ENCODE measurements around the gene WNT3A. TPM values are rescaled to one million over a fixed set of nuclear protein-coding genes. Genes with fewer than 3 reads are reported as not detected.
A peak's percentile ranks its signal among the peaks of the same experiment; 100 is the strongest.

Gene WNT3A
- total and polyA plus RNA-seq, 2 experiments from 2014 or later: 0.07 to 0.65 TPM

DNA sequence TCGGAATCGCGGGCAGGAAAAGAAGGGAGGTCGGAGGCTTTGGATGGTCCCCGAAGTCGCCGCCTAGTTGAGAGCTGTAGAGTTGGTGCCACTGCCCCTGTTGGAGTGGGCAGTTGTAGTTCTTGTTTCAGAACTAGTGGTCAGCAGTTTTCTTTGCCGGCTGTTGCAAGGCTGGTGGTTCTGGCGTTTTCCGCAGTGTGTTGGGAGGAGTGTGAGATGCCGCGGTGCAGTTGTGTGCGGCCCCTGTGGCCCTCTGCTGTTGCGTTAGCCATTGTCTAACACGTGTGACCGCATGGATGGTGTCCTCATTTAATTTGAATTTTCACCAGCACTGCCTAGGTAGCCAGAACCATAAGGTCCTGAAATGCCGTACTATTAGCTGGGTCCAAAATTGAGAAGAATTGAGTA is 77.1 kb downstream of the WNT3A start:
- peaks cover 22% of the 10 kb centered on the region for H3K27me3 Mint-ChIP-seq (ENCODE audit: insufficient read depth, low read depth, poor library complexity)
- no peak; the same call in 2 of the 3 replicates for ATAC-seq
- no peak overlapping the region for H3K27ac ChIP-seq (ENCODE audit: low read depth)

More for the DNA sequence above, 77.1 kb downstream of the WNT3A start:
- peaks cover 61% of the 10 kb centered on the region for H3K79me2 ChIP-seq (replicated peaks; ENCODE audit: insufficient read depth)
- no peak for DNase-seq (ENCODE audit: low spot score)
- no peaks in the 10 kb centered on the region for H3K9me2 ChIP-seq (ENCODE audit: insufficient read depth)
- peaks cover 24% of the 10 kb centered on the region; the same call in 2 of the 3 replicates for H3K36me3 Mint-ChIP-seq (ENCODE audit: low read depth)
- peaks cover 30% of the 10 kb centered on the region for H3K27me3 ChIP-seq (ENCODE audit: insufficient read depth)
- H3F3A ChIP-seq (replicated peaks; ENCODE audit: low read depth): no peaks in the 10 kb centered on the region
- peaks cover 56% of the 10 kb centered on the region for H4K20me1 ChIP-seq (replicated peaks; ENCODE audit: insufficient read depth)
- peaks cover 23% of the 10 kb centered on the region for H3K4me1 ChIP-seq (ENCODE audit: insufficient read depth)
- TF ChIP-seq, protein P1, sequence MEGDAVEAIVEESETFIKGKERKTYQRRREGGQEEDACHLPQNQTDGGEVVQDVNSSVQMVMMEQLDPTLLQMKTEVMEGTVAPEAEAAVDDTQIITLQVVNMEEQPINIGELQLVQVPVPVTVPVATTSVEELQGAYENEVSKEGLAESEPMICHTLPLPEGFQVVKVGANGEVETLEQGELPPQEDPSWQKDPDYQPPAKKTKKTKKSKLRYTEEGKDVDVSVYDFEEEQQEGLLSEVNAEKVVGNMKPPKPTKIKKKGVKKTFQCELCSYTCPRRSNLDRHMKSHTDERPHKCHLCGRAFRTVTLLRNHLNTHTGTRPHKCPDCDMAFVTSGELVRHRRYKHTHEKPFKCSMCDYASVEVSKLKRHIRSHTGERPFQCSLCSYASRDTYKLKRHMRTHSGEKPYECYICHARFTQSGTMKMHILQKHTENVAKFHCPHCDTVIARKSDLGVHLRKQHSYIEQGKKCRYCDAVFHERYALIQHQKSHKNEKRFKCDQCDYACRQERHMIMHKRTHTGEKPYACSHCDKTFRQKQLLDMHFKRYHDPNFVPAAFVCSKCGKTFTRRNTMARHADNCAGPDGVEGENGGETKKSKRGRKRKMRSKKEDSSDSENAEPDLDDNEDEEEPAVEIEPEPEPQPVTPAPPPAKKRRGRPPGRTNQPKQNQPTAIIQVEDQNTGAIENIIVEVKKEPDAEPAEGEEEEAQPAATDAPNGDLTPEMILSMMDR (conservative IDR thresholded peaks at IDR 0.05; ENCODE audit: low read depth in 2 of 2): no peak
- TF ChIP-seq CREB1 (CRISPR knock-in tag; IDR thresholded peaks at IDR 0.05; ENCODE audit: low read depth): no peak
- TF ChIP-seq NANOG (IDR thresholded peaks at IDR 0.05; ENCODE audit: borderline replicate concordance): no peak
- no peak for TF ChIP-seq ZNF114 (CRISPR knock-in tag; IDR thresholded peaks at IDR 0.05)
- no peak for TF ChIP-seq ZNF331 (CRISPR knock-in tag; IDR thresholded peaks at IDR 0.05; ENCODE audit: low read depth)
- no peak for TF ChIP-seq EZH2 (IDR thresholded peaks at IDR 0.05; ENCODE audit: low read depth, unreplicated experiment)
- no peak for TF ChIP-seq STAT1 (IDR thresholded peaks at IDR 0.05; ENCODE audit: unreplicated experiment)
- TF ChIP-seq ETS1 (IDR thresholded peaks at IDR 0.05): no peak
- no peak for TF ChIP-seq EZH2phosphoT487 (IDR thresholded peaks at IDR 0.05; ENCODE audit: unreplicated experiment)
- no peak for TF ChIP-seq JUNB (IDR thresholded peaks at IDR 0.05; ENCODE audit: unreplicated experiment)
- TF ChIP-seq ZNF462 (CRISPR knock-in tag; IDR thresholded peaks at IDR 0.05): no peak
- no peaks in the 10 kb centered on the region for H3K9me3 Mint-ChIP-seq
- peak overlapping the region; percentile 98 for H3K27ac Mint-ChIP-seq
- no peaks in the 10 kb centered on the region for H3K36me3 ChIP-seq (ENCODE audit: insufficient read depth)
- no peak overlapping the region for H2AFZ ChIP-seq
- H3K4me1 Mint-ChIP-seq: peaks cover 39% of the 10 kb centered on the region
- H3K4me2 ChIP-seq: peak overlapping the region; percentile 99
- peak overlapping the region; percentile 98 for H3K4me3 Mint-ChIP-seq
- peak overlapping the region; percentile 93 for H3K4me3 ChIP-seq

All from GM23338 (cell line).